BLaER1 treated with 17β-estradiol and CSF1 and Interleukin-3, amounts not matched to agents 10 nM and 100 nM (cell line): Measurements from ENCODE around the gene HSFX3.
"Not testable (repeated sequence)": the region's sequence is repeated elsewhere in the genome, so short reads cannot be mapped to it uniquely, and the experiment has no call there.

ENCODE experiments used
- H3K27ac ChIP-seq, 11 experiments: shearing (Covaris generic); formaldehyde crosslinking; 2 replicates each; pipeline ENCODE4 v1.8.1; 2022
- H3K27me3 ChIP-seq, 11 experiments: shearing (Covaris generic); formaldehyde crosslinking; 2 replicates each; pipeline ENCODE4 v1.8.1; 2022
- H3K36me3 ChIP-seq, 11 experiments: shearing (Covaris generic); formaldehyde crosslinking; 2 replicates each; pipeline ENCODE4 v1.8.1; 2022
- H3K4me1 ChIP-seq, 10 experiments: shearing (Covaris generic); formaldehyde crosslinking; 2 replicates each; pipeline ENCODE4 v1.8.1; 2022
- H3K4me2 ChIP-seq, 11 experiments: shearing (Covaris generic); formaldehyde crosslinking; 2 replicates each; pipeline ENCODE4 v1.8.1; 2022
- H3K4me3 ChIP-seq, 10 experiments: shearing (Covaris generic); formaldehyde crosslinking; 2 replicates each; pipeline ENCODE4 v1.8.1; 2022
- H3K9ac ChIP-seq, 11 experiments: shearing (Covaris generic); formaldehyde crosslinking; 2 replicates each; pipeline ENCODE4 v1.8.1; 2022
- H3K9me3 ChIP-seq, 11 experiments: shearing (Covaris generic); formaldehyde crosslinking; replicated peaks in 1 of 11; 2 replicates each; pipeline ENCODE4 v1.8.1; 2022
- H4K20me1 ChIP-seq, 11 experiments: shearing (Covaris generic); formaldehyde crosslinking; 2 replicates each; pipeline ENCODE4 v1.8.1; 2022
- Cebpa-rat ChIP-seq, 11 experiments: shearing (Covaris generic); IDR thresholded peaks; 2 replicates each; pipeline ENCODE4 v1.8.1; 2022

Gene HSFX3

GRCh38 chrX:149506349-149506748 is 43.4 kb downstream of the HSFX3 start:
- H3K36me3 ChIP-seq = peaks cover 0 to 13% (median 8%) of the 10 kb centered on the region in 11 experiments; a peak in 19 of 22 replicates
- no peak overlapping the region for H3K27ac ChIP-seq
- TF ChIP-seq Cebpa-rat (IDR thresholded peaks at IDR 0.05) = no peak
- no peak overlapping the region for H3K9ac ChIP-seq
- no peak overlapping the region for H3K4me2 ChIP-seq
- H4K20me1 ChIP-seq = peaks cover 0 to 16% (median 7%) of the 10 kb centered on the region in 11 experiments; a peak in 8 of 22 replicates
- H3K9me3 ChIP-seq = no peaks in the 10 kb centered on the region
- no peaks in the 10 kb centered on the region for H3K27me3 ChIP-seq
- H3K4me1 ChIP-seq = peaks cover 19 to 49% (median 34%) of the 10 kb centered on the region in 10 experiments; a peak in 19 of 20 replicates
- no peak overlapping the region for H3K4me3 ChIP-seq

- Histone ChIP-seq H3K4me2 (peak overlapping the region; percentile 68 to 85 (median 80)), H3K27ac (peak overlapping the region in 4 of 11 experiments; percentile 87 to 95 (median 92); a peak in 7 of 22 replicates), H3K4me1 (peaks cover 19 to 47% (median 33%) of the 10 kb centered on the region in 10 experiments; a peak in 19 of 20 replicates), H4K20me1 (peaks cover 0 to 21% (median 8%) of the 10 kb centered on the region in 11 experiments; a peak in 8 of 22 replicates), H3K27me3 (no peaks in the 10 kb centered on the region), H3K9me3 (no peaks in the 10 kb centered on the region), H3K4me3 (peak overlapping the region in 5 of 10 experiments; percentile 68 to 73 (median 70); a peak in 9 of 20 replicates), H3K36me3 (peaks cover 2 to 20% (median 15%) of the 10 kb centered on the region in 11 experiments; a peak in 21 of 22 replicates), H3K9ac (peak overlapping the region in 8 of 11 experiments; percentile 83 to 91 (median 86); a peak in 10 of 22 replicates)
- TF ChIP-seq Cebpa-rat (IDR thresholded peaks at IDR 0.05) = no peak
Measured at GRCh38 chrX:149505671-149506070, 44.1 kb downstream of the HSFX3 start.

GRCh38 chrX:149504915-149505651 is 44.6 kb downstream of the HSFX3 start, which contains the start of gene IDS:
TSS of gene IDS (minus strand) at chrX:149505306. CDS start at chrX:149505137, 169 bp downstream.
- Histone ChIP-seq H3K4me1 (peaks cover 19 to 42% (median 33%) of the 10 kb centered on the region in 10 experiments; a peak in 19 of 20 replicates), H3K9ac (peak within 1 kb of the TSS; percentile 83 to 92 (median 87)), H3K4me2 (peak within 1 kb of the TSS; percentile 68 to 85 (median 80)), H3K4me3 (peak within 1 kb of the TSS; percentile 63 to 75 (median 69)), H4K20me1 (peaks cover 0 to 21% (median 8%) of the 10 kb centered on the region in 11 experiments; a peak in 9 of 22 replicates), H3K27ac (peak within 1 kb of the TSS; percentile 85 to 95 (median 89)), H3K27me3 (no peaks in the 10 kb centered on the region), H3K9me3 (no peaks in the 10 kb centered on the region), H3K36me3 (peaks cover 8 to 26% (median 21%) of the 10 kb centered on the region in 11 experiments; a peak in 21 of 22 replicates)
- no peak for TF ChIP-seq Cebpa-rat (IDR thresholded peaks at IDR 0.05)

- no peaks in the 10 kb centered on the region for H3K27me3 ChIP-seq
- peak overlapping the region; percentile 83 to 92 (median 87) for H3K9ac ChIP-seq
- H3K4me3 ChIP-seq = peak overlapping the region; percentile 63 to 75 (median 69)
- no peak for TF ChIP-seq Cebpa-rat (IDR thresholded peaks at IDR 0.05)
- peak overlapping the region; percentile 85 to 95 (median 89) for H3K27ac ChIP-seq
- H3K9me3 ChIP-seq = no peaks in the 10 kb centered on the region
- peak overlapping the region; percentile 68 to 85 (median 80) for H3K4me2 ChIP-seq
- peaks cover 15 to 33% (median 27%) of the 10 kb centered on the region in 11 experiments; a peak in 21 of 22 replicates for H3K36me3 ChIP-seq
- H4K20me1 ChIP-seq = peaks cover 0 to 26% (median 9%) of the 10 kb centered on the region in 11 experiments; a peak in 9 of 22 replicates
- H3K4me1 ChIP-seq = peaks cover 19 to 46% (median 32%) of the 10 kb centered on the region in 10 experiments; a peak in 19 of 20 replicates
Measured at GRCh38 chrX:149504226-149504914, 45.4 kb downstream of the HSFX3 start.

GRCh38 chrX:149503446-149503845 is 46.3 kb downstream of the HSFX3 start:
- peaks cover 19 to 48% (median 32%) of the 10 kb centered on the region in 10 experiments; a peak in 19 of 20 replicates for H3K4me1 ChIP-seq
- H3K4me2 ChIP-seq = peak overlapping the region; percentile 23 to 85 (median 80); a peak in 20 of 22 replicates
- H3K36me3 ChIP-seq = peaks cover 18 to 42% (median 31%) of the 10 kb centered on the region in 11 experiments
- H3K9ac ChIP-seq = peak overlapping the region in 8 of 11 experiments; percentile 83 to 91 (median 87); a peak in 10 of 22 replicates
- peak overlapping the region in 10 of 11 experiments; percentile 85 to 95 (median 88); a peak in 18 of 22 replicates for H3K27ac ChIP-seq
- H3K27me3 ChIP-seq, H3K9me3 ChIP-seq: not testable (repeated sequence)
- peak overlapping the region in 7 of 10 experiments; percentile 44 to 73 (median 69); a peak in 9 of 20 replicates for H3K4me3 ChIP-seq
- H4K20me1 ChIP-seq = peaks cover 0 to 28% (median 9%) of the 10 kb centered on the region in 11 experiments; a peak in 9 of 22 replicates

- Histone ChIP-seq H3K36me3 (peaks cover 23 to 48% (median 37%) of the 10 kb centered on the region in 11 experiments), H3K9ac (peak overlapping the region in 1 of 11 experiments; percentile 52; a peak in 1 of 22 replicates), H4K20me1 (peaks cover 0 to 32% (median 9%) of the 10 kb centered on the region in 11 experiments; a peak in 9 of 22 replicates), H3K4me1 (peaks cover 19 to 48% (median 32%) of the 10 kb centered on the region in 10 experiments; a peak in 19 of 20 replicates), H3K4me2 (peak overlapping the region in 8 of 11 experiments; percentile 31 to 56 (median 48); a peak in 15 of 22 replicates), H3K27ac (peak overlapping the region in 8 of 11 experiments; percentile 28 to 95 (median 66); a peak in 14 of 22 replicates)
- H3K9me3 ChIP-seq, H3K4me3 ChIP-seq, H3K27me3 ChIP-seq: not testable (repeated sequence)
Measured at GRCh38 chrX:149502923-149503322, 46.8 kb downstream of the HSFX3 start.

GRCh38 chrX:149499766-149500165 is 50.0 kb downstream of the HSFX3 start:
- Histone ChIP-seq H4K20me1 (peaks cover 0 to 44% (median 13%) of the 10 kb centered on the region in 11 experiments; a peak in 13 of 22 replicates), H3K4me2 (no peak overlapping the region), H3K4me3 (no peak overlapping the region), H3K9me3 (no peaks in the 10 kb centered on the region), H3K27ac (no peak overlapping the region), H3K9ac (no peak overlapping the region), H3K27me3 (no peaks in the 10 kb centered on the region), H3K4me1 (peaks cover 12 to 42% (median 25%) of the 10 kb centered on the region in 10 experiments; a peak in 19 of 20 replicates), H3K36me3 (peaks cover 53 to 79% (median 68%) of the 10 kb centered on the region in 11 experiments)
- TF ChIP-seq Cebpa-rat (IDR thresholded peaks at IDR 0.05) = no peak

GRCh38 chrX:149498767-149499166 is 51.0 kb downstream of the HSFX3 start:
- peaks cover 60 to 89% (median 78%) of the 10 kb centered on the region in 11 experiments for H3K36me3 ChIP-seq
- H3K4me1 ChIP-seq = peaks cover 2 to 35% (median 18%) of the 10 kb centered on the region in 10 experiments; a peak in 17 of 20 replicates
- no peak overlapping the region for H3K4me2 ChIP-seq
- H3K4me3 ChIP-seq = no peak overlapping the region
- no peak for TF ChIP-seq Cebpa-rat (IDR thresholded peaks at IDR 0.05)
- H3K27me3 ChIP-seq = no peaks in the 10 kb centered on the region
- no peaks in the 10 kb centered on the region for H3K9me3 ChIP-seq
- no peak overlapping the region for H3K9ac ChIP-seq
- peaks cover 0 to 54% (median 21%) of the 10 kb centered on the region in 11 experiments; a peak in 14 of 22 replicates for H4K20me1 ChIP-seq
- no peak overlapping the region for H3K27ac ChIP-seq
